ENCODE data around the gene RIPOR2.
"Not testable (repeated sequence)": the region's sequence is repeated elsewhere in the genome, so short reads cannot be mapped to it uniquely, and the experiment has no call there.

RIPOR2 gene

GRCh38 chr6:24797596-24798216 lies 138.1 kb downstream of the RIPOR2 start:
- no peak for DNase-seq

- no peak for DNase-seq
Measured at GRCh38 chr6:24796616-24797290, 139.0 kb downstream of the RIPOR2 start.

GRCh38 chr6:24795106-24795505 lies 140.7 kb downstream of the RIPOR2 start:
- no peak for DNase-seq

- peak; percentile 25 for DNase-seq
Measured at GRCh38 chr6:24788031-24788665, 147.6 kb downstream of the RIPOR2 start.

GRCh38 chr6:24780206-24780605 lies 155.6 kb downstream of the RIPOR2 start:
- DNase-seq, result no peak

GRCh38 chr6:24779416-24780016 lies 156.2 kb downstream of the RIPOR2 start:
- no peak for DNase-seq

GRCh38 chr6:24778878-24779277 lies 156.9 kb downstream of the RIPOR2 start:
- DNase-seq, result no peak

GRCh38 chr6:24778121-24778520 lies 157.6 kb downstream of the RIPOR2 start:
- DNase-seq, result no peak

- DNase-seq, result no peak
Measured at GRCh38 chr6:24777227-24777626, 158.5 kb downstream of the RIPOR2 start.

GRCh38 chr6:24775520-24776058 lies 160.2 kb downstream of the RIPOR2 start:
- peak; percentile 46 for DNase-seq

- DNase-seq, result peak; percentile 99
Measured at GRCh38 chr6:24774696-24775519, 160.9 kb downstream of the RIPOR2 start, which contains the start of gene GMNN. GMNN (plus strand) TSS chr6:24774937; CDS start chr6:24777247, 2,310 bp downstream.

GRCh38 chr6:24768361-24768760 lies 167.4 kb downstream of the RIPOR2 start:
- no peak for DNase-seq

GRCh38 chr6:24766680-24767462 lies 168.9 kb downstream of the RIPOR2 start:
- DNase-seq, result peak; percentile 48

- DNase-seq, result not testable (repeated sequence)
Measured at GRCh38 chr6:24765968-24766367, 169.8 kb downstream of the RIPOR2 start.

GRCh38 chr6:24764833-24765828 lies 170.6 kb downstream of the RIPOR2 start:
- not testable (repeated sequence) for DNase-seq

GRCh38 chr6:24763578-24763977 lies 172.2 kb downstream of the RIPOR2 start:
- DNase-seq, result no peak

GRCh38 chr6:24761851-24762250 lies 173.9 kb downstream of the RIPOR2 start:
- DNase-seq, result no peak

- no peak for DNase-seq
Measured at GRCh38 chr6:24761193-24761835, 174.4 kb downstream of the RIPOR2 start.

- no peak for DNase-seq
Measured at GRCh38 chr6:24760210-24760609, 175.6 kb downstream of the RIPOR2 start.

GRCh38 chr6:24759718-24760117 lies 176.0 kb downstream of the RIPOR2 start:
- DNase-seq, result no peak
